ENCODE results near the gene SOX2. TPM values are rescaled to one million over a fixed set of nuclear protein-coding genes. Genes with fewer than 3 reads are reported as not detected.

SOX2 gene
- total RNA-seq (2014; rRNA removed; shearing (Covaris generic)): 1.6 and 2.0 TPM in 2 replicates

- DNase-seq (ENCODE audit: low read depth): peak; percentile 75
These were observed at the start of gene SOX2 for GRCh38 chr3:181711325-181712135. Gene SOX2 (plus strand): TSS chr3:181711925. CDS start chr3:181712361, 436 bp downstream.

- no peak for DNase-seq (ENCODE audit: low read depth)
These were observed 28.2 kb upstream of the SOX2 start for GRCh38 chr3:181683563-181683962.

GRCh38 chr3:181687190-181687589 is 24.5 kb upstream of the SOX2 start:
- DNase-seq (ENCODE audit: low read depth): no peak

GRCh38 chr3:181687731-181688130 is 24.0 kb upstream of the SOX2 start:
- no peak for DNase-seq (ENCODE audit: low read depth)

- DNase-seq (ENCODE audit: low read depth): no peak
These were observed 22.2 kb upstream of the SOX2 start for GRCh38 chr3:181689546-181689945.

GRCh38 chr3:181690769-181691168 is 21.0 kb upstream of the SOX2 start:
- no peak for DNase-seq (ENCODE audit: low read depth)

- DNase-seq (ENCODE audit: low read depth): no peak
These were observed 19.8 kb upstream of the SOX2 start for GRCh38 chr3:181691901-181692300.

GRCh38 chr3:181692311-181693145 is 19.2 kb upstream of the SOX2 start:
- DNase-seq (ENCODE audit: low read depth): no peak

GRCh38 chr3:181693280-181693679 is 18.4 kb upstream of the SOX2 start:
- DNase-seq (ENCODE audit: low read depth): no peak

- DNase-seq (ENCODE audit: low read depth): no peak
These were observed 16.7 kb upstream of the SOX2 start for GRCh38 chr3:181694805-181695660.

- no peak for DNase-seq (ENCODE audit: low read depth)
These were observed 15.8 kb upstream of the SOX2 start for GRCh38 chr3:181695661-181696491.

GRCh38 chr3:181696626-181697230 is 15.0 kb upstream of the SOX2 start:
- no peak for DNase-seq (ENCODE audit: low read depth)

- DNase-seq (ENCODE audit: low read depth): no peak
These were observed 13.3 kb upstream of the SOX2 start for GRCh38 chr3:181698263-181698954.

GRCh38 chr3:181699171-181699903 is 12.4 kb upstream of the SOX2 start:
- no peak for DNase-seq (ENCODE audit: low read depth)

GRCh38 chr3:181700168-181701087 is 11.3 kb upstream of the SOX2 start:
- DNase-seq (ENCODE audit: low read depth): peak; percentile 76

- no peak for DNase-seq (ENCODE audit: low read depth)
These were observed 10.6 kb upstream of the SOX2 start for GRCh38 chr3:181701096-181701495.

- no peak for DNase-seq (ENCODE audit: low read depth)
These were observed 7.9 kb upstream of the SOX2 start for GRCh38 chr3:181703601-181704420.
